Left ventricle myocardium superior (tissue), 1 donor: ENCODE data around the gene CNTNAP4. TPM values are rescaled to one million over a fixed set of nuclear protein-coding genes. Genes with fewer than 3 reads are reported as not detected.

Source experiments
- ATAC-seq: fragments of 200-7000 bp; cut with Tn5 transposase; one replicate; pipeline ENCODE4 v1.9.1; 2020; ENCODE audit warnings: mild to moderate bottlenecking, moderate library complexity
- DNase-seq: peaks from one replicate; pipeline ENCODE4 v3.0.0-alpha.2; 2020
- intact Hi-C: fragments of 100-400 bp; cut with micrococcal nuclease; formaldehyde crosslinking; loops from one replicate; pipeline ENCODE4 v1.11.0; 2022
- total RNA-seq: library from RNA; stranded (reverse); fragmentation: NEBNext Ultra II Directional; extraction: Animal tissue kit (Norgen Biotek cat#: 25700); gene quantifications from one replicate; pipeline ENCODE4 v1.2.1, GENCODE V29; 2021
- donor health status: DM: no; HTN: yes; CAD: no; lungs with severe emphysema.

Gene CNTNAP4
- total RNA-seq, 1 donor from 2014 or later = not detected

- DNase-seq (no peak), ATAC-seq (no peak)
- intact Hi-C loops = no loop called here
Measured at GRCh38 chr16:76466871-76467270, 189.7 kb downstream of the CNTNAP4 start.

DNA sequence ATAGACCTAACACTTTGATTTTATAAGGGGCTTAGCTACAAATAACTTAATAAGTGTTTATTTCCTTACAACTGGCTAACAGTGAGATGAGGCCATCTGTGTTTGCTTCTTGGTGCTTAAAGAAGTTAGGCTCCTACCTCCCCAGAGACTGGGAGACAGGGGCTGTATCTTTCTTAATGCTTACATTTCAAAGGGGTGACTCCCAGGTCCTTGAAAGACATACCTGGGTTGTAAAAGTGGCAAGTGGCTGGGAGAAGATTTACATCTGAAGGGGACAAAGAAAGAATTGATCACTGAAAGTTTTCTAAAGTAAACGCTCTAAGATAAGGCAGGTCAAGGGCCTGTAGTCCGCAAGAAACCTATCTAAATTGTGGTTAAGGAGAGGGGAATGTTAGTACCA lies 196.8 kb downstream of the CNTNAP4 start:
- ATAC-seq (no peak), DNase-seq (no peak)
- intact Hi-C loops = no loop called here

DNA sequence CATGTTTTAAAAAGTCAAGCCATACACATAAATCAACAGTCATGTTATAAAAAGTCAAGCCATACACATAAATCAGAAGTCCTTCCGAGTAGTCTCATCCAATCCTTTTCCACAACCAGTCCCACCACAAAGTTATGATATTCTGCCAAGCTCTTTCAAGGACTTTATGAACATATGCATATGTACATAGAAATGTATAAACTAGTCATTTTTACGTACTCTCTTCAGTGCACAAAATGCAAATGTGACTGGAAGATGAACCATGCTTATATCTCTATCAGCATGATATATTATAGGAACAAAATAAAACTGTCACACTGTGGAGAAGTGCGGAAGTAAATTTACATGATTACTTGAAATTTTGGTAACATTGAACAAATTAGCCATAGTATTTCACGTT lies 200.9 kb downstream of the CNTNAP4 start:
- intact Hi-C loops = no loop called here
- DNase-seq (no peak), ATAC-seq (no peak)

DNA sequence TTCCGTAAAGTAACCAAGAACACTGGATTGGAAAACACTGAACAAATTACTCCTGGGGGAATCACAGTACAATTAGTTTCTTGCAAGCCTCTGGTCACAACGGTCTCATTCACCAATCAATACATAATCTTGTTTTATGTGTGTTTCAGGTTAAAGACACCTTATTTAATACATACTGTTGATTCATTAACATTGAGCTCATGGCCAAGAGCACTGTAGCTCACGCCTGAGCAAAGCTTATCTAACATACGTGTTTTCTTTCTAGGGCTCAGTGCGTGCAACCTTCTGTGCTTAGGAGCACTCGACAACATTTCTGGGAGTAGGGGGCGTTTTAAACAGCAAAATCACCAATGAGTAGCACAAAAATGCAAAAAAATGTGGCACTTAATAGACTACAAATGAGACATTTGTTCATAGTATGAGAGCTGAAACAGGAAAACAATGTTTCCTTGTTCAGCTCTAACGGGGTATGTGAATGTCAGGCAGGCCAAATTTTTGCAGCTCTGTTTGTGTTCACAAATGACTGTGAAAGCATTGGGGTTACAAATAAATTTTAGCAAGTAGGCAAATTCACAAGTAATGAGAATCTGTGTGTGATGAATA lies 206.2 kb downstream of the CNTNAP4 start:
- intact Hi-C loops = no loop called here
- ATAC-seq (no peak), DNase-seq (no peak)

DNA sequence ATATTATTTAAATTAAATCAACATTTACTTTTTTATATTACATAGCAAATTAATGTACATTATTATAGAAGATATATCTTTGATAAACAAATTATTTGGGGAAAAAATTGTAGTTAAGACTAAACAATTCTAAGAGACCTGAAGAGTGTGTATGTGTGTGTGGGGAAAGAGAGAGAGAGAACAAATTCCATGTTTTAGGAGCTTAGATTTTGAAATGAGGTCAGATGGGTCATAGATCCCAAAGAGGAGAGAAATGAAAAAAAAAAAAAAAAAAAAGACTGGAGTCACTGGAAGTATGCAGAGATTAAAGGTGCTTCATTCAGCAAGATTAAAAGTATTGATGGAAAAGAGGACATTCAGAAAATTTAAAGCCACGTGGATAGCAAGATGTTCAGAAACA lies 206.8 kb downstream of the CNTNAP4 start:
- ATAC-seq = no peak
- no peak for DNase-seq
- intact Hi-C loops = no loop called here

GRCh38 chr16:76486740-76487139 lies 209.5 kb downstream of the CNTNAP4 start:
- no peak for DNase-seq
- no peak for ATAC-seq
- intact Hi-C loops = no loop called here

- no peak for ATAC-seq
- DNase-seq = no peak
- intact Hi-C loops = no loop called here
Measured at GRCh38 chr16:76487411-76488064, 210.3 kb downstream of the CNTNAP4 start.

- no peak for DNase-seq
- no peak for ATAC-seq
- intact Hi-C loops = no loop called here
Measured at GRCh38 chr16:76488065-76488417, 210.8 kb downstream of the CNTNAP4 start.

GRCh38 chr16:76490036-76490639 lies 212.9 kb downstream of the CNTNAP4 start:
- intact Hi-C loops = no loop called here
- ATAC-seq = no peak
- DNase-seq = no peak

GRCh38 chr16:76500006-76500405 lies 222.8 kb downstream of the CNTNAP4 start:
- ATAC-seq (no peak), DNase-seq (no peak)
- intact Hi-C loops = no loop called here

DNA sequence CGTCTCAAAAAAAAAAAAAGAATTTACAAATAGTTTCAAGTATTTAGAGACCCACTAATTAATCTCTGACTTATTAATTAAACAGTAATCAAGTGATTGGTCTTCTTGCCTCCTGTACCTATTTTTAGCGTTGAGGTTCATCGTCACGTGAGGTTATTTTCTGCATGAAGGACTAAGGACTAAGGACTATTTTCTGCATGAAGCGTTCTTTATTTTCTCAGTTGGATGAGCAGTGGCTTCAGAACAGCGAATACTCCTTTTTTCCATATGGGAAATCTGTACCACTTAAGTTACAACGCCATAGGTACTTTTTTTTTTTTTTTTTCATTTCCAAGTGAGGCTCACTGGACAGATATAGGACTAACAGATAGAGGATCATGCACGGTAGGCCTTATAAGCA lies 224.9 kb downstream of the CNTNAP4 start:
- DNase-seq = no peak
- intact Hi-C loops = no loop called here
- ATAC-seq = no peak

DNA sequence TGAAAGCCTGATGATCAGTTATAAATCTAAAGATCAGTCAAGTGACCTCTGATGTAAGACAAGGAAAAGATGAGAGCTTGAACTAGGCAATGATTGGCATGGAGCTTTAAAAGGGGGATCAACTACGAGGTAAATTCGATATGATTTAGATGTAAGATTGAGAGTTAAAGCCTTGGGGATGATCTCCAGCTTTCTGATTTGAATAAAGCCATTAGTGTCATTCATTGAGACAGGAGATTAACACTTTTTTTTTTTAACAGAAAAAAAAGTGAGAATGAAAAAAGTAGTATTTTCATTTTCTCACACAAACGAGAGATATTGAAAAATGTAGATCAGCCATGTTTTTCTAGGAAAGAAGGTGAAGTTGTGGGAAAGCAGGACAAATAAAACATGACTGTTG lies 225.4 kb downstream of the CNTNAP4 start:
- no peak for ATAC-seq

GRCh38 chr16:76503091-76503490 lies 225.9 kb downstream of the CNTNAP4 start:
- no peak for DNase-seq
- intact Hi-C loops = no loop called here
- ATAC-seq = no peak

More for the DNA sequence above, 225.4 kb downstream of the CNTNAP4 start:
- no peak for DNase-seq
- intact Hi-C loops = no loop called here

DNA sequence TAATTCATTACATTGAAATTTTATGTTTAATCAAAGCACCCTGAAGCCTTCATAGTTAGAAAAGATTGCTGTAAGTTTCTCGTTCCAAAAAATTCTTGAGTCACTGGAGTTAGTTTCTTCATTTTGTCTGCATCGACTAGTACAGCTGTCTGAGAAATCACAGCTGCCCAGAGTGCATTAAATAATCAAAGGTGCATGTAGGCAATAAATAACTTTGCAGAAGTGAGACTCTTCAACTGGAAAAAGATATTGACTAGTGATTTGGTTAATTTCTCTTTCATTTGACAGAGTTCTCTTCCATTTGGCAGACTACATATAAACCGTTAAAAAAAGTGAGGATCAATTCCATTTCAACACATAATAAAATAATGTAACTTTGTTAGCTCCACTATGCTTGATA lies 234.0 kb downstream of the CNTNAP4 start:
- intact Hi-C loops = no loop called here
- ATAC-seq = no peak
- no peak for DNase-seq

- ATAC-seq (no peak), DNase-seq (no peak)
- intact Hi-C loops = no loop called here
Measured at GRCh38 chr16:76518781-76519180, 241.6 kb downstream of the CNTNAP4 start.

DNA sequence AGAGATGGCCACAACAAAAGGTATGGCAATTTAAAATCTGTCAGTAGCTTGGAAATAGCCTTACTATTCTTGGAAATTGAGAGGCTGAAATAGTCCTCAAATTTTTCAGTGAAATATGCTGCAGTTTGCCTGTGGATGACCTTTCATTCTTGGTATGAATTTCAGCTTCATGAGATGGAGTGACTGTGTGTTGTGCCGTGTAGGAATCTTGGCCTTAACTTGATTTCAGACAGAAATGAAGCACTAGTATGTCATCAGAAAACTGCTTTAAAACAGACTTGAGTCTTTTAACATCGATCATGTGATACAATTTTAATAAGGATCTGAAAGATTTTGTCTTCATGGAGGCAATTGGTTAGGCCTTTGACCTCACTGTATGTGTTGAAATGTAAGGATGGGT lies 247.2 kb downstream of the CNTNAP4 start:
- intact Hi-C loops = no loop called here
- DNase-seq (no peak), ATAC-seq (no peak)

GRCh38 chr16:76524769-76525168 lies 247.6 kb downstream of the CNTNAP4 start:
- DNase-seq (no peak), ATAC-seq (no peak)
- intact Hi-C loops = no loop called here

GRCh38 chr16:76527244-76527643 lies 250.0 kb downstream of the CNTNAP4 start:
- ATAC-seq (no peak), DNase-seq (no peak)
- intact Hi-C loops = no loop called here

DNA sequence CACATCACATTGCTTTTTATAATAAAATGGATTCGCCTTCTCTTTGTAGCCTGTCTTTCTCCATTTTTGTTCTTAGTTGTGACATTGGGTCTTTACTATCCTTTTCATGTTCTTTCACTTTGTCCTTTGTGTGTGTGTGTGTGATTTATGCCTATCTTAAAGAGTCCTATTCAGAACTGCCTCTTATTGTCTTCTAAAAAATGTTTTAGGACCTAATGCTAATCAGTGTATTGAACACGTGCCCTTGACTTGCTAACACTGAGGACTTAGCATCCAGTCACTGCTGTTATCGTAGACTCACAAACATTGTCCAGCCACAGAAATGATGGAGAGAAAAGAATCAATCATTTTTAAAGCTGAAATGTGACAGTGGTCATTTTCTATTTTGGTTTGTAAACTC lies 251.9 kb downstream of the CNTNAP4 start:
- intact Hi-C loops = no loop called here
- DNase-seq (no peak), ATAC-seq (no peak)

DNA sequence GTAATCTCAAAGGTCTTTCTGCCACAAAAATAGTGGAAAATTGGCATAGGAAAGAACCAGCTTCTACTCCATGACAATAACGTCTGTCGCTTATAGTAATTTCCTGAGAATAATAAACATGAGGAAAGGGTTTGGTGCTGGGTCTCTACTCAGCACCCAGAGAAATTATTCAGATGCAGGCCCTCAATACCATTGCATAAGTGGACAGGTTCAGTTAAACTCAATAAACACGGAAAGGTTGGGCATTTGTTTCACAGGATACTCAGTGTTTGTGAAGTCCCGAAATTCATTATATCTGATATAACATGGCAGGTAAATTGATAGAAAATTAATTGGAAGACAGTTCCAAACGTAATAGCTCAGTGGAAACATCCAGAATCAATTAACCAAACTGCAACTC lies 254.0 kb downstream of the CNTNAP4 start:
- ATAC-seq (no peak), DNase-seq (no peak)
- intact Hi-C loops = no loop called here
